ENCODE data around the gene BAIAP2. TPM values are rescaled to one million over a fixed set of nuclear protein-coding genes. Genes with fewer than 3 reads are reported as not detected.

Gene BAIAP2, protein sequence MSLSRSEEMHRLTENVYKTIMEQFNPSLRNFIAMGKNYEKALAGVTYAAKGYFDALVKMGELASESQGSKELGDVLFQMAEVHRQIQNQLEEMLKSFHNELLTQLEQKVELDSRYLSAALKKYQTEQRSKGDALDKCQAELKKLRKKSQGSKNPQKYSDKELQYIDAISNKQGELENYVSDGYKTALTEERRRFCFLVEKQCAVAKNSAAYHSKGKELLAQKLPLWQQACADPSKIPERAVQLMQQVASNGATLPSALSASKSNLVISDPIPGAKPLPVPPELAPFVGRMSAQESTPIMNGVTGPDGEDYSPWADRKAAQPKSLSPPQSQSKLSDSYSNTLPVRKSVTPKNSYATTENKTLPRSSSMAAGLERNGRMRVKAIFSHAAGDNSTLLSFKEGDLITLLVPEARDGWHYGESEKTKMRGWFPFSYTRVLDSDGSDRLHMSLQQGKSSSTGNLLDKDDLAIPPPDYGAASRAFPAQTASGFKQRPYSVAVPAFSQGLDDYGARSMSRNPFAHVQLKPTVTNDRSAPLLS
- 24.3 and 27.5 TPM in 2 replicates for total RNA-seq (ENCODE audit: low replicate concordance)

GRCh38 chr17:81034779-81035520 is at the start of gene BAIAP2:
TSS of gene BAIAP2 (plus strand) at chr17:81035151. CDS start at chr17:81035255, 104 bp downstream.
- peak; percentile 91 for DNase-seq (ENCODE audit: low read depth)
- H3K4me3 ChIP-seq (ENCODE audit: low read depth, low read length), result peak within 1 kb of the TSS; percentile 78
- TF ChIP-seq, protein P1, sequence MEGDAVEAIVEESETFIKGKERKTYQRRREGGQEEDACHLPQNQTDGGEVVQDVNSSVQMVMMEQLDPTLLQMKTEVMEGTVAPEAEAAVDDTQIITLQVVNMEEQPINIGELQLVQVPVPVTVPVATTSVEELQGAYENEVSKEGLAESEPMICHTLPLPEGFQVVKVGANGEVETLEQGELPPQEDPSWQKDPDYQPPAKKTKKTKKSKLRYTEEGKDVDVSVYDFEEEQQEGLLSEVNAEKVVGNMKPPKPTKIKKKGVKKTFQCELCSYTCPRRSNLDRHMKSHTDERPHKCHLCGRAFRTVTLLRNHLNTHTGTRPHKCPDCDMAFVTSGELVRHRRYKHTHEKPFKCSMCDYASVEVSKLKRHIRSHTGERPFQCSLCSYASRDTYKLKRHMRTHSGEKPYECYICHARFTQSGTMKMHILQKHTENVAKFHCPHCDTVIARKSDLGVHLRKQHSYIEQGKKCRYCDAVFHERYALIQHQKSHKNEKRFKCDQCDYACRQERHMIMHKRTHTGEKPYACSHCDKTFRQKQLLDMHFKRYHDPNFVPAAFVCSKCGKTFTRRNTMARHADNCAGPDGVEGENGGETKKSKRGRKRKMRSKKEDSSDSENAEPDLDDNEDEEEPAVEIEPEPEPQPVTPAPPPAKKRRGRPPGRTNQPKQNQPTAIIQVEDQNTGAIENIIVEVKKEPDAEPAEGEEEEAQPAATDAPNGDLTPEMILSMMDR (IDR thresholded peaks at IDR 0.05; ENCODE audit: insufficient read depth, low read length), result no peak

DNA sequence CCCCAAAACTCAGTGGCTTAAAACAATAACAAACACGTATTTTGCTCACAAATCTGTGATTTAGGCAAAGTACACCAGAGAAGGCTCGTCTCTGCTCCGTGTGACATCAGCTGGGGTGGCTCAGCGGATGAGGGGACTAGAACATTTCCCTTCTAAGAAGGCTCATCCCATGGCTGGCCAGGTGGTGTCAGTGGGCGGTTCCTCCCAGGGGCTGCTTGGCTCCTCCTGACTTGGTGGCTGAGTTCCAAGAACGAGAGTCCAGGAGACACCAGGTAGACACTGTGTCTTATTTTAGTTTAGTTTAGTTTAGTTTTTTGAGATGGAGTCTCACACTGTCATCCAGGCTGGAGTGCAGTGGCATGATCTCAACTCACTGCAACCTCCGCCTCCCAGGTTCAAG is 48.9 kb upstream of the BAIAP2 start:
- H3K4me3 ChIP-seq (ENCODE audit: low read depth, low read length), result no peak overlapping the region
- TF ChIP-seq, protein P1 (IDR thresholded peaks at IDR 0.05; ENCODE audit: insufficient read depth, low read length), result no peak
- no peak for DNase-seq (ENCODE audit: low read depth)

GRCh38 chr17:80986816-80987475 is 48.0 kb upstream of the BAIAP2 start:
- TF ChIP-seq, protein P1 (IDR thresholded peaks at IDR 0.05; ENCODE audit: insufficient read depth, low read length), result no peak
- DNase-seq (ENCODE audit: low read depth), result no peak
- no peak overlapping the region for H3K4me3 ChIP-seq (ENCODE audit: low read depth, low read length)

- no peak overlapping the region for H3K4me3 ChIP-seq (ENCODE audit: low read depth, low read length)
- DNase-seq (ENCODE audit: low read depth), result no peak
- TF ChIP-seq, protein P1 (IDR thresholded peaks at IDR 0.05; ENCODE audit: insufficient read depth, low read length), result no peak
Measured at GRCh38 chr17:80987941-80988461, 47.0 kb upstream of the BAIAP2 start.

- no peak for DNase-seq (ENCODE audit: low read depth)
- no peak overlapping the region for H3K4me3 ChIP-seq (ENCODE audit: low read depth, low read length)
- TF ChIP-seq, protein P1 (IDR thresholded peaks at IDR 0.05; ENCODE audit: insufficient read depth, low read length), result no peak
Measured at GRCh38 chr17:80989586-80989913, 45.4 kb upstream of the BAIAP2 start.

GRCh38 chr17:80990921-80991644 is 43.9 kb upstream of the BAIAP2 start:
- TF ChIP-seq, protein P1 (IDR thresholded peaks at IDR 0.05; ENCODE audit: insufficient read depth, low read length), result no peak
- DNase-seq (ENCODE audit: low read depth), result no peak
- peak overlapping the region; percentile 76 for H3K4me3 ChIP-seq (ENCODE audit: low read depth, low read length)

All from fibroblast of the aortic adventitia (primary cell).